ENCODE data around the gene AOC2. TPM values are rescaled to one million over a fixed set of nuclear protein-coding genes. Genes with fewer than 3 reads are reported as not detected.

The AOC2 gene
- total RNA-seq, 1 donor from 2014 or later, result 5.0 TPM

GRCh38 chr17:42803074-42803883 lies 41.1 kb upstream of the AOC2 start:
- Histone ChIP-seq H2AFZ (ENCODE audit: low read depth, low read length) (no peak overlapping the region), H3K4me3 (ENCODE audit: insufficient read depth, low read depth, low read length) (no peak overlapping the region), H3K36me3 (ENCODE audit: insufficient read depth, low read length) (no peaks in the 10 kb centered on the region), H3K9me3 (ENCODE audit: insufficient read depth, low read depth, low read length) (no peaks in the 10 kb centered on the region), H3K79me2 (ENCODE audit: insufficient read depth, low read length) (peaks cover 2% of the 10 kb centered on the region), H3K4me1 (ENCODE audit: insufficient read depth, low read length) (peaks cover 16% of the 10 kb centered on the region), H4K20me1 (ENCODE audit: insufficient read depth, low read length) (no peaks in the 10 kb centered on the region), H3K27ac (ENCODE audit: low read depth, low read length) (no peak overlapping the region), H3K4me2 (ENCODE audit: low read length) (peak overlapping the region; percentile 49), H3K27me3 (ENCODE audit: insufficient read depth, low read length) (peaks cover 3% of the 10 kb centered on the region), H3K9ac (ENCODE audit: low read length) (no peak overlapping the region)
- no peak for FAIRE-seq
- Mint-ChIP-seq H3K4me1 (ENCODE audit: low read depth, unreplicated experiment) (peaks cover 3% of the 10 kb centered on the region), H3K9me3 (ENCODE audit: unreplicated experiment) (no peaks in the 10 kb centered on the region), H3K36me3 (ENCODE audit: low read depth, unreplicated experiment) (peaks cover 9% of the 10 kb centered on the region), H3K4me3 (ENCODE audit: unreplicated experiment) (no peak overlapping the region), H3K27ac (ENCODE audit: unreplicated experiment) (no peak overlapping the region), H3K27me3 (ENCODE audit: low read depth, unreplicated experiment) (no peaks in the 10 kb centered on the region)
- TF ChIP-seq CTCF (IDR thresholded peaks at IDR 0.05; ENCODE audit: insufficient read depth, low read depth, low read length), result no peak
- no peak for TF ChIP-seq EZH2 (IDR thresholded peaks at IDR 0.05; ENCODE audit: insufficient read depth, low read length)
- peak; percentile 27 for DNase-seq (ENCODE audit: low read depth)

DNA sequence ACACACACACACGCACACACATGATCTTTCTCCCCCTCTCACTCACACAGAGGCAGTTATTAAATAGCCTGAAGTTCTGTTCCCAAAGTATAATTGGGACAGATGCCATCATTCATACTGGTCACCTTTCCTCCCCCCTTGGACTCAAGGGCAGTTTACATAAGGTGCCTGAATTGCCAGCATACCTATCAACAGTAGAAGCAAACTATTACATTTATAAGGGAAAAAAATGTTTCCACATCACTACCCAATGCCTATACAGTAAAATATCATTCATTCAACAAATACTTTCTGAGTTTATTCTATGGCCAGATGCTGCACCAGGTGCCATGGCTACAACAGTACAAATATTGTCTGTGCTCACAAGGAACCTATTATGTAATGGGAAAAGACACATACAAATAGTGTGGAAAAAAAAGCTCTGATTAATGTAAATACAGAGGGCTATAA lies 39.4 kb upstream of the AOC2 start:
- no peaks in the 10 kb centered on the region for H3K36me3 ChIP-seq (ENCODE audit: insufficient read depth, low read length)
- no peak overlapping the region for H3K27ac Mint-ChIP-seq (ENCODE audit: unreplicated experiment)

More for the DNA sequence above, 39.4 kb upstream of the AOC2 start:
- H3K9me3 ChIP-seq (ENCODE audit: insufficient read depth, low read depth, low read length), result no peaks in the 10 kb centered on the region
- H3K27me3 ChIP-seq (ENCODE audit: insufficient read depth, low read length), result peaks cover 3% of the 10 kb centered on the region
- Mint-ChIP-seq H3K36me3 (ENCODE audit: low read depth, unreplicated experiment) (peaks cover 9% of the 10 kb centered on the region), H3K9me3 (ENCODE audit: unreplicated experiment) (no peaks in the 10 kb centered on the region), H3K27me3 (ENCODE audit: low read depth, unreplicated experiment) (no peaks in the 10 kb centered on the region), H3K4me3 (ENCODE audit: unreplicated experiment) (no peak overlapping the region), H3K4me1 (ENCODE audit: low read depth, unreplicated experiment) (peaks cover 5% of the 10 kb centered on the region)
- no peak overlapping the region for H3K4me3 ChIP-seq (ENCODE audit: insufficient read depth, low read depth, low read length)
- H3K9ac ChIP-seq (ENCODE audit: low read length), result no peak overlapping the region
- H3K79me2 ChIP-seq (ENCODE audit: insufficient read depth, low read length), result no peaks in the 10 kb centered on the region
- TF ChIP-seq CTCF (IDR thresholded peaks at IDR 0.05; ENCODE audit: insufficient read depth, low read depth, low read length) (no peak), EZH2 (IDR thresholded peaks at IDR 0.05; ENCODE audit: insufficient read depth, low read length) (no peak)
- DNase-seq (ENCODE audit: low read depth) (no peak), FAIRE-seq (no peak)
- no peak overlapping the region for H3K27ac ChIP-seq (ENCODE audit: low read depth, low read length)
- H3K4me1 ChIP-seq (ENCODE audit: insufficient read depth, low read length), result peaks cover 18% of the 10 kb centered on the region
- no peak overlapping the region for H3K4me2 ChIP-seq (ENCODE audit: low read length)
- H4K20me1 ChIP-seq (ENCODE audit: insufficient read depth, low read length), result no peaks in the 10 kb centered on the region
- H2AFZ ChIP-seq (ENCODE audit: low read depth, low read length), result no peak overlapping the region
